Keratinocyte (primary cell): ENCODE data around the gene PAK3. TPM values are rescaled to one million over a fixed set of nuclear protein-coding genes. Genes with fewer than 3 reads are reported as not detected.

Source experiments
- DNase-seq: peaks from one replicate; pipeline ENCODE4 v3.0.0-alpha.2; 2011; ENCODE audit warnings: low read depth, missing footprints, low spot score
- FAIRE-seq: peaks from 2 replicates; lab custom pipeline; 2011; peaks lifted over from hg19 to GRCh38; lab: Jason Lieb, UNC
- H2AFZ ChIP-seq: 2 replicates; pipeline ENCODE4 v1.6.0; 2012; ENCODE audit warnings: low read length, control low read depth, inconsistent platforms; ENCODE audit not compliant: control insufficient read depth
- H3K27ac ChIP-seq: 2 replicates; pipeline ENCODE4 v1.5.1; 2011; ENCODE audit warnings: low read length; ENCODE audit not compliant: control insufficient read depth, insufficient read depth
- H3K27me3 ChIP-seq: 3 replicates; pipeline ENCODE4 v1.6.0; 2011; ENCODE audit warnings: low read length; ENCODE audit not compliant: control insufficient read depth, insufficient read depth; ENCODE audit errors: extremely low read depth
- H3K36me3 ChIP-seq, 2 experiments: 2 replicates in 1 of 2; 3 replicates in 1 of 2; pipeline ENCODE4 v1.5.1; 2011; ENCODE audit warnings: low read length in 2 of 2, mild to moderate bottlenecking in 1 of 2; ENCODE audit not compliant: control insufficient read depth in 2 of 2, insufficient read depth in 2 of 2; ENCODE audit errors: extremely low read depth in 1 of 2
- H3K4me1 ChIP-seq: 3 replicates; pipeline ENCODE4 v1.5.1; 2011; ENCODE audit warnings: low read length; ENCODE audit not compliant: control insufficient read depth, insufficient read depth; ENCODE audit errors: extremely low read depth
- H3K4me2 ChIP-seq: 3 replicates; pipeline ENCODE4 v1.6.0; 2011; ENCODE audit warnings: low read depth, low read length; ENCODE audit not compliant: control insufficient read depth, insufficient read depth; ENCODE audit errors: extremely low read depth
- H3K4me3 ChIP-seq, 3 experiments: fragments of 200-600 bp in 1 of 3; sonication (generic) in 1 of 3; 2 replicates in 2 of 3; 3 replicates in 1 of 3; pipeline ENCODE4 v1.5.1; 2011 to 2016; ENCODE audit warnings: low read length in 3 of 3, mild to moderate bottlenecking in 3 of 3, control low read depth in 2 of 3, inconsistent platforms in 1 of 3, low read depth in 1 of 3, mixed read lengths in 1 of 3, mixed run types in 1 of 3, moderate library complexity in 1 of 3; ENCODE audit not compliant: control insufficient read depth in 2 of 3, insufficient read depth in 2 of 3; ENCODE audit errors: extremely low read depth in 1 of 3
- H3K79me2 ChIP-seq: 2 replicates; pipeline ENCODE4 v1.6.0; 2012; ENCODE audit warnings: low read length; ENCODE audit not compliant: control insufficient read depth, insufficient read depth
- H3K9ac ChIP-seq: 3 replicates; pipeline ENCODE4 v1.6.0; 2011; ENCODE audit warnings: low read length; ENCODE audit not compliant: control insufficient read depth, insufficient read depth; ENCODE audit errors: extremely low read depth
- H3K9me1 ChIP-seq: 3 replicates; pipeline ENCODE4 v1.6.0; 2011; ENCODE audit warnings: low read length; ENCODE audit not compliant: control insufficient read depth, insufficient read depth; ENCODE audit errors: extremely low read depth
- H3K9me3 ChIP-seq: 2 replicates; pipeline ENCODE4 v1.5.1; 2012; ENCODE audit warnings: low read depth, low read length; ENCODE audit not compliant: control insufficient read depth
- H4K20me1 ChIP-seq: 3 replicates; pipeline ENCODE4 v1.6.0; 2011; ENCODE audit warnings: low read length; ENCODE audit not compliant: control insufficient read depth, insufficient read depth; ENCODE audit errors: extremely low read depth
- CTCF ChIP-seq, 3 experiments: IDR thresholded peaks in 1 of 3; conservative IDR thresholded peaks in 1 of 3; optimal IDR thresholded peaks in 1 of 3; 2 replicates in 2 of 3; 3 replicates in 1 of 3; pipeline versions ENCODE3 to v1.5.1; 2011; ENCODE audit warnings: low read length in 3 of 3, mild to moderate bottlenecking in 3 of 3, moderate library complexity in 2 of 3, control low read depth in 1 of 3, inconsistent platforms in 1 of 3; ENCODE audit not compliant: insufficient read depth in 2 of 3; ENCODE audit errors: extremely low read depth in 1 of 3
- EZH2 ChIP-seq: IDR thresholded peaks from one replicate; pipeline ENCODE4 v1.6.1; 2012; ENCODE audit warnings: inconsistent platforms, mild to moderate bottlenecking, low read length, moderate library complexity
- dilution Hi-C: fragments of 300-500 bp; cut with MboI; formaldehyde crosslinking; loops from one replicate; pipeline ENCODE4 v1.7.0; 2020; ENCODE audit warnings: low sequenced_read_pairs; ENCODE audit not compliant: extremely low pct_ligation_motif_present
- polyA plus RNA-seq, 5 experiments: library from polyadenylated mRNA; depleted of rRNA in 3 of 5; stranded (reverse) in 3 of 5; stranded (forward) in 1 of 5; unstranded in 1 of 5; fragments of >200 nt; gene quantifications; 1 replicate in 1 of 5; 2 replicates in 3 of 5; 3 replicates in 1 of 5; pipeline versions ENCODE4 v1.2.1 to v1.2.3, GENCODE V29; 2011 to 2012; ENCODE audit warnings: missing spikeins in 2 of 5, low read depth in 1 of 5, low replicate concordance in 1 of 5

Gene PAK3
- polyA plus RNA-seq, 1 donor (not counting 4 experiments of a cell fraction or from before 2014, with no cell fraction given): 0.34 TPM

- Histone ChIP-seq H3K4me3 (no peak overlapping the region), H2AFZ (no peak overlapping the region), H3K9me1 (no peaks in the 10 kb centered on the region), H3K4me1 (no peaks in the 10 kb centered on the region), H3K9ac (no peak overlapping the region), H3K27me3 (no peaks in the 10 kb centered on the region), H3K27ac (no peak overlapping the region), H4K20me1 (no peaks in the 10 kb centered on the region), H3K9me3 (no peaks in the 10 kb centered on the region), H3K4me2 (no peak overlapping the region), H3K79me2 (no peaks in the 10 kb centered on the region), H3K36me3 (no peaks in the 10 kb centered on the region)
- TF ChIP-seq CTCF (optimal IDR thresholded peaks at IDR 0.05 in 1 of 3, IDR thresholded peaks at IDR 0.05 in 1 of 3, conservative IDR thresholded peaks at IDR 0.05 in 1 of 3; ENCODE audit: extremely low read depth in 1 of 3, insufficient read depth in 2 of 3, low read length in 3 of 3) (no peak), EZH2 (no peak)
- FAIRE-seq (no peak), DNase-seq (no peak)
- dilution Hi-C loops: no loop called here
Measured at GRCh38 chrX:111170017-111170416, 74.0 kb downstream of the PAK3 start.

DNA sequence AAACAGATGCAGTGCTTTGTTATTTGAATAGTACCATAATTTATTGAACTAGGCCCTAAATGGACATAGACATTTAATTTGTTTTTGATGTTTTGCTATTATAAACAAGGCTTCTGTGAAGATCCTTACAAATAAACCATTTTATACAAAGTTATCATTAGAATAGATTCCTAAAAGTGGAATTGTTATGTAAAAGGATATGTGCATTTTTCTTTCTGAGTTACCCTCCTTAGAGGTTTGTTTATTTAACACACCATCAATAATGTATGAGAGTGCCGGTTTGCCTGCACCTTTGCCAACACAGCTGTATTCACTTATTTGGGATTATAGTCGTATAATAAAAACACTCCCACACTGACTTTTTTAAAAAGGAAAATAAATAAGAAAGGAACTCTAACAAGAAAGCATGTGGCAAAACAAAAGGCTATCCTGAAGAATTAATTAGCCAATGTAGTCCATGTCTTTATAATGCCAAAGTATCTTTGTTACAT lies 84.8 kb downstream of the PAK3 start:
- no peaks in the 10 kb centered on the region for H3K36me3 ChIP-seq
- H3K9me1 ChIP-seq: no peaks in the 10 kb centered on the region
- no peak for TF ChIP-seq CTCF (optimal IDR thresholded peaks at IDR 0.05 in 1 of 3, IDR thresholded peaks at IDR 0.05 in 1 of 3, conservative IDR thresholded peaks at IDR 0.05 in 1 of 3; ENCODE audit: extremely low read depth in 1 of 3, insufficient read depth in 2 of 3, low read length in 3 of 3)
- TF ChIP-seq EZH2: no peak
- no peak for DNase-seq
- H3K9ac ChIP-seq: no peak overlapping the region
- H3K27ac ChIP-seq: no peak overlapping the region
- no peak overlapping the region for H3K4me2 ChIP-seq
- H3K4me1 ChIP-seq: no peaks in the 10 kb centered on the region
- dilution Hi-C loops: no loop called here
- no peak for FAIRE-seq
- H4K20me1 ChIP-seq: no peaks in the 10 kb centered on the region
- no peaks in the 10 kb centered on the region for H3K79me2 ChIP-seq
- H3K9me3 ChIP-seq: no peaks in the 10 kb centered on the region
- no peak overlapping the region for H2AFZ ChIP-seq
- no peaks in the 10 kb centered on the region for H3K27me3 ChIP-seq
- H3K4me3 ChIP-seq: no peak overlapping the region
